Neural cell (in vitro differentiated cells): ENCODE results near the gene RAMP3. TPM values are rescaled to one million over a fixed set of nuclear protein-coding genes. Genes with fewer than 3 reads are reported as not detected.

ENCODE experiments used
- H2AFZ ChIP-seq: fragments of 200-600, 300-800 bp; sonication (generic), shearing (Covaris generic); 2 replicates; pipeline ENCODE4 v1.6.0; 2014; ENCODE audit warnings: low read depth, mild to moderate bottlenecking, antibody characterized with exemption, low read length, moderate library complexity
- H3F3A ChIP-seq: fragments of 200-600 bp; shearing (Covaris generic); 2 replicates; pipeline ENCODE4 v1.6.1; 2016; ENCODE audit warnings: mild to moderate bottlenecking, moderate library complexity, mixed read lengths, antibody characterized with exemption, low read length; ENCODE audit not compliant: insufficient read depth, poor library complexity, severe bottlenecking
- H3K27ac ChIP-seq: fragments of 200-600, 300-800 bp; sonication (generic), shearing (Covaris generic); 2 replicates; pipeline ENCODE4 v1.5.1; 2014; ENCODE audit warnings: mild to moderate bottlenecking, low read length, moderate library complexity
- H3K27me3 ChIP-seq: fragments of 300-800, 200-600 bp; sonication (generic), shearing (Covaris generic); 2 replicates; pipeline ENCODE4 v1.6.0; 2014; ENCODE audit warnings: mild to moderate bottlenecking, low read depth, low read length, moderate library complexity; ENCODE audit not compliant: insufficient read depth
- H3K36me3 ChIP-seq: fragments of 300-800, 200-600 bp; sonication (generic), shearing (Covaris generic); 2 replicates; pipeline ENCODE4 v1.5.1; 2014; ENCODE audit warnings: mild to moderate bottlenecking, antibody characterized with exemption, low read length, moderate library complexity; ENCODE audit not compliant: insufficient read depth
- H3K4me2 ChIP-seq: fragments of 300-800, 200-600 bp; sonication (generic), shearing (Covaris generic); 2 replicates; pipeline ENCODE4 v1.6.0; 2014; ENCODE audit warnings: mild to moderate bottlenecking, low read length
- H3K4me3 ChIP-seq: fragments of 300-800, 200-600 bp; sonication (generic), shearing (Covaris generic); 2 replicates; pipeline ENCODE4 v1.5.1; 2014; ENCODE audit warnings: mild to moderate bottlenecking, low read length, moderate library complexity
- H3K79me2 ChIP-seq: fragments of 200-600 bp; shearing (Covaris generic); replicated peaks from 2 replicates; pipeline ENCODE4 v1.6.0; 2014; ENCODE audit warnings: mild to moderate bottlenecking, low read length, moderate library complexity; ENCODE audit not compliant: insufficient read depth
- H3K9ac ChIP-seq: fragments of 300-800, 200-600 bp; sonication (generic), shearing (Covaris generic); 2 replicates; pipeline ENCODE4 v1.6.1; 2016; ENCODE audit warnings: mild to moderate bottlenecking, low read length, mixed read lengths
- H3K9me2 ChIP-seq: fragments of 200-600 bp; shearing (Covaris generic); 2 replicates; pipeline ENCODE4 v1.6.1; 2016; ENCODE audit warnings: mild to moderate bottlenecking, low read length, mixed read lengths; ENCODE audit not compliant: insufficient read depth
- H3K9me3 ChIP-seq: fragments of 200-600, 300-800 bp; sonication (generic), shearing (Covaris generic); 2 replicates; pipeline ENCODE4 v1.6.1; 2016; ENCODE audit warnings: mild to moderate bottlenecking, mixed run types, low read length, moderate library complexity, mixed read lengths
- H4K20me1 ChIP-seq: fragments of 200-600 bp; shearing (Covaris generic); 2 replicates; pipeline ENCODE4 v1.6.1; 2016; ENCODE audit warnings: mild to moderate bottlenecking, mixed run types; ENCODE audit not compliant: insufficient read depth
- CTCF ChIP-seq: fragments of 450-650 bp; IDR thresholded peaks from 2 replicates; pipeline ENCODE4 v1.5.1; 2014; ENCODE audit warnings: antibody characterized with exemption, mild to moderate bottlenecking, moderate library complexity; ENCODE audit not compliant: poor library complexity, severe bottlenecking
- EP300 ChIP-seq: fragments of 450-650 bp; conservative IDR thresholded peaks from 2 replicates; pipeline ENCODE4 v1.6.1; 2014; ENCODE audit warnings: antibody characterized with exemption, mild to moderate bottlenecking, moderate library complexity; ENCODE audit not compliant: poor library complexity, severe bottlenecking
- EZH2 ChIP-seq: fragments of 200-600, 300-800 bp; shearing (Covaris generic), sonication (generic); IDR thresholded peaks from 2 replicates; pipeline ENCODE4 v1.6.1; 2014; ENCODE audit warnings: antibody characterized with exemption, low read length, borderline replicate concordance, mild to moderate bottlenecking; ENCODE audit not compliant: insufficient read depth, poor library complexity, severe bottlenecking
- MXI1 ChIP-seq: fragments of 450-650 bp; conservative IDR thresholded peaks from 2 replicates; pipeline ENCODE4 v1.6.1; 2014; ENCODE audit warnings: antibody characterized with exemption, mild to moderate bottlenecking; ENCODE audit not compliant: poor library complexity, severe bottlenecking
- POLR2AphosphoS5 ChIP-seq: IDR thresholded peaks from 2 replicates; pipeline ENCODE4 v1.6.1; 2012
- RAD21 ChIP-seq: fragments of 450-650 bp; conservative IDR thresholded peaks from 2 replicates; pipeline ENCODE4 v1.6.1; 2014; ENCODE audit warnings: antibody characterized with exemption, mild to moderate bottlenecking, moderate library complexity
- REST ChIP-seq: IDR thresholded peaks from 2 replicates; pipeline ENCODE4 v1.6.1; 2012; ENCODE audit warnings: borderline replicate concordance
- SMC3 ChIP-seq: fragments of 450-650 bp; conservative IDR thresholded peaks from 2 replicates; pipeline ENCODE4 v1.6.1; 2014; ENCODE audit warnings: antibody characterized with exemption, mild to moderate bottlenecking, moderate library complexity; ENCODE audit not compliant: poor library complexity
- TAF1 ChIP-seq: IDR thresholded peaks from 2 replicates; pipeline ENCODE4 v1.6.1; 2012; ENCODE audit warnings: low read depth
- polyA plus RNA-seq: library from polyadenylated mRNA; depleted of rRNA; stranded (reverse); fragments of >200 nt; gene quantifications from 2 replicates; pipeline ENCODE4 v1.2.3, GENCODE V29; 2014

Gene RAMP3
- polyA plus RNA-seq, 1 donor from 2014 or later: not detected

- H3K9ac ChIP-seq: no peak overlapping the region
- no peaks in the 10 kb centered on the region for H3K36me3 ChIP-seq
- H3K27me3 ChIP-seq: no peaks in the 10 kb centered on the region
- H3K4me3 ChIP-seq: no peak overlapping the region
- H3K27ac ChIP-seq: no peak overlapping the region
- H3K9me3 ChIP-seq: no peaks in the 10 kb centered on the region
- H3F3A ChIP-seq: no peaks in the 10 kb centered on the region
- H4K20me1 ChIP-seq: no peaks in the 10 kb centered on the region
- TF ChIP-seq POLR2AphosphoS5: no peak
- no peak for TF ChIP-seq EP300
- TF ChIP-seq SMC3: no peak
- TF ChIP-seq CTCF: no peak
- TF ChIP-seq TAF1: no peak
- TF ChIP-seq EZH2: no peak
- TF ChIP-seq RAD21: no peak
- no peak for TF ChIP-seq REST
- TF ChIP-seq MXI1: no peak
- H3K79me2 ChIP-seq: no peaks in the 10 kb centered on the region
- no peaks in the 10 kb centered on the region for H3K9me2 ChIP-seq
- no peak overlapping the region for H3K4me2 ChIP-seq
- no peak overlapping the region for H2AFZ ChIP-seq
Measured at GRCh38 chr7:45122975-45123860, 34.4 kb upstream of the RAMP3 start.

- Histone ChIP-seq H3F3A (no peaks in the 10 kb centered on the region), H3K79me2 (no peaks in the 10 kb centered on the region), H3K9ac (no peak overlapping the region), H2AFZ (no peak overlapping the region), H3K27ac (no peak overlapping the region), H3K4me3 (no peak overlapping the region), H3K36me3 (no peaks in the 10 kb centered on the region), H3K4me2 (no peak overlapping the region), H3K27me3 (no peaks in the 10 kb centered on the region), H3K9me2 (no peaks in the 10 kb centered on the region), H4K20me1 (no peaks in the 10 kb centered on the region), H3K9me3 (no peaks in the 10 kb centered on the region)
- TF ChIP-seq CTCF (no peak), POLR2AphosphoS5 (no peak), RAD21 (no peak), EZH2 (no peak), REST (no peak), MXI1 (no peak), SMC3 (no peak), TAF1 (no peak), EP300 (no peak)
Measured at GRCh38 chr7:45123913-45124710, 33.5 kb upstream of the RAMP3 start.
